Activated effector memory CD4-positive, alpha-beta T cell treated with anti-CD3 and anti-CD28 coated beads, Interleukin-2, amount 50 U/mL, for 16 hours (primary cell): ENCODE results near the gene EFNA1.
A peak's percentile ranks its signal among the peaks of the same experiment; 100 is the strongest.
"Not testable (repeated sequence)": the region's sequence is repeated elsewhere in the genome, so short reads cannot be mapped to it uniquely, and the experiment has no call there.

Experiments
- DNase-seq: peaks from one replicate; pipeline ENCODE4 v3.0.0-alpha.2; 2020

Gene EFNA1

DNA sequence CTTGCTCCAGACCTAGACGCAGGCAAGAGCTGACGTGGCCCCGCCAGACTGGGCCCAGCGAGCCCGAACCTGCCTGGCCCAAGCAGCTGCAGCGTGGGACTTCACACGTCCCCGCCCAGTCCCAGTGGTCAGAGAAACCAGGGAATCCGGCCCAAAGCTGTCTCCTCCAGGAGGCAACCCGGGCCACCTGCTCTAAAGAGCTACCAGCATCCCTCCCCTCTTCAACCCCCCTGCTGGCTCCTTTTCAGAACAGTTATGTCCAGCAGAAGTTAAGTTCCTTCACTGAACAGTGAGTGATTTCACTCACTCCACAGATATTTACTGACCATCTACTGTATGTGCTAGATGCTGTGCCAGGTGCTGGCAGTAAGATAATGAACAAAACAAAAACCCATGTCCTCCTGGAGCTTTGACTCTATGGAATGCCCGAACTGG lies 2.1 kb upstream of the EFNA1 start:
- DNase-seq = no peak

DNA sequence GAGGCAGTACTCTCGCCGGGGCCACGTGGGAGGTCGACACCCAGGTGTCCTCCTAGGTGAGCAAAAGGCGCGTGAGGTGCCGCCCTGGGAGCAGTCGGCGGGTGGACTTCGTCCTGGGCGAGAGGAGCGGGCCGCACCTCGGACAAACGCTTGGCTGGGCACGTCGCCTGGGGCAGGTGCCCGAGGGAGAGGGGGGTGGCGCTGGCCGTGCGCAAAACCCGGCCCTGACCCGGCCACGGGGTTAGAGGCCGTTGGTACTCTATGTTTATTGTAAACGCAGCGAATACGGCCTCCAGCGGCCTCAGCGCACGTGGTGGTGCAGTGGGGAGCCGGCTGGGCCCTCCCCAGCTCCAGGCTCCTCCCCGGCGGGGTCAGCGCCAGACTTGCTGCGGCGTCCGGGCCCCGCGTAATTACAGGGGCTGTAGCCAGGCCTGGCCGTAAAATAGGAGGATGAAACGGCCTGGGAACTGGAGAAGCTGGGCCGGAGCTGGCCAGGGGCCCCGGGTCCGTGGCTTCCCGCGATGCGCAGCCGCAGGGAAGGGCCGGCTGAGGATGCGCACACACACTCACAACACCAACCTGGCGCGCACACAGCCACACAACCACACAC lies 1.6 kb upstream of the EFNA1 start:
- DNase-seq = no peak

DNA sequence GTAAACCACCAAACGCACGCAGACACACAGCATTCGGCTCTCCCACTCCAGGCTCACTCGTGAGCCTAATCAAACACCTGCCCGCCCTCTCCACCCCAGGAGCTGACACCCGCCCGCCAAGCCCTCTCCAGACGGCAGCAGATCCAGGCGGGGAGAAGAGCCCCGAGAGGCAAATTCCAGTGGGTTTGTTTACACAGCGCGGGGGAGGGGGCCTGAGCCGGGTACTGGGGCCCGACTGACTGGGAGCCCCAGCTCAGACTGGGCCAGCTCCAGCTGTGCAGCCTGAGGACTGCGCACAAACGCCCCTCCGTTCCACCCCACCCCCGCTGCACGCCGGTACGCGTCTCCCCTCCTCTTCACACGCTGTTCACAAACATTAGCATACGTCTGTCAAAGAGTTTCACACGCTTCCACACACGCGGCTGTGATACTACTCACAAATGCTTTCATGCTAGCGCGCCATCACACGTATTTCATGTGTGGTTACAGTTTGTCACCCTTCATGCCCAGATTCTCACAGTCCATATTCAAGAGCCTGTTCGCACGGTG lies 1.0 kb upstream of the EFNA1 start:
- peak; percentile 71 for DNase-seq

DNA sequence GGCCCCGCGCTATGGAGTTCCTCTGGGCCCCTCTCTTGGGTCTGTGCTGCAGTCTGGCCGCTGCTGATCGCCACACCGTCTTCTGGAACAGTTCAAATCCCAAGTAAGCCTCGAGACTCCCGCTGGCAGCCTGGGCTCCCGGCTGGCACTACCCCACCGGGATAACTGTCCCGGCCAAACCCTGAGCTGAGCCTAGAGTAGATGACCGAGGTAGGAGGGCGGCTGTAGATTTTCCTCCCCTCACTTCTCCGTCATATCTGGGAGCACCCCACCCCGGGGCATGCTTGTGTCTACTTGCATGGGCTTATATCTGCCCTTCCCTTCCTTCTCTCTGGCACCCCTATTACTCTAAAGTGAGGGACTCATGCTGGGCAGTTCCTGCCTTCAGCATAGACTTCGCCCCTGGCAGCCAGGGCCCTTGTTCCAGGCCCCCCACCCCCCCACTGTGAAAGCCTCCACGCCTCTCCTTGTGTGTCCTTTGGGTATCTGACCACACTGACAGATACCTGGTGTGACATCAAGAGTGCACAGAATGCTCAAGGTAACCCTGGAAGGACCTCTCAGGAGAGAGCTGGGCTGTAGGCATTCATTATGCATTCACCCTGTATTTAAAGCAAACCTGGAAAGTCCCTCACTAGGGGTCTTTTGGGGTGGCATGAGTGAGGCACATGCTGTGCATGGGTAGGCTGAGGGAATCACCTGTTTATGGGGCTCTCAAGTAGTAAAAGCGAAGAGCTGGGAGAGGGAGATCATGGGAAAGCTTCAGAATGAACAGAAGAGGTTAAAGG lies 485 bp downstream of the EFNA1 start:
- no peak for DNase-seq

DNA sequence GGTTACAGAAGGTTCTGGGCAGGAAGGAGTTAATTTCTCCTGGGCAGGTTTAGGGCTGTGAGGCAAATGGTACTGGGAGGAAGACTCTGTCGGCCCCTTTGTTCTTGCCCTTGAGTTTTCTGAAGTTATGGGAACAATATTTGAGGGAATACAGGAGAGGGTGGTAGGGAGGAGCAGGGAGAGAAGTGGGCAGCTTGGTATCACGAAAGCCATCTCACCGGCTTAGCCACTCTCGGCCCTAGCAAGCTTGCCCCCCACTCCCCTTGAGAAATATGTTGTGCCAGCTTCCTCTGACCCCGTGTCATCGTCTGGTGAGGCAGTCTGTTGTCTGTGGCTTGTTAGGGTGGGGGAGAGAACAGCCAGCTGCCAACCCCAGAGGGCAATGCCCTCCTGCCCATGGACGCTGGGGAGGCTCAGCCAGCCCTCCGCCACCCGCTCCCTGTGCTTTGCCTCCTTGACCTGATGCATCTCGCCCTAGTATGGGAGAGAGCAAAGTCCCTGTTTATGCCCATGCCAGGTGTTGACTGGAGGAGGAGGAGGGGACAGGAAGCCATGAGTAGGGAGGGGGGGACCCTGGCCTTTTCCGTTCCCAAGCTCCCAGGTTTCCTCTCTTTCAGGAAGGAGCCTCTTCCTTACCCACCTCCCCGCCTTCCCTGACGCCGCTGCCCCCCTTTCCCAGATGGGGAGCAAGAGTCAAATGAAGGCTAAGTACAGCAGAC lies 1.2 kb downstream of the EFNA1 start:
- DNase-seq = no peak

DNA sequence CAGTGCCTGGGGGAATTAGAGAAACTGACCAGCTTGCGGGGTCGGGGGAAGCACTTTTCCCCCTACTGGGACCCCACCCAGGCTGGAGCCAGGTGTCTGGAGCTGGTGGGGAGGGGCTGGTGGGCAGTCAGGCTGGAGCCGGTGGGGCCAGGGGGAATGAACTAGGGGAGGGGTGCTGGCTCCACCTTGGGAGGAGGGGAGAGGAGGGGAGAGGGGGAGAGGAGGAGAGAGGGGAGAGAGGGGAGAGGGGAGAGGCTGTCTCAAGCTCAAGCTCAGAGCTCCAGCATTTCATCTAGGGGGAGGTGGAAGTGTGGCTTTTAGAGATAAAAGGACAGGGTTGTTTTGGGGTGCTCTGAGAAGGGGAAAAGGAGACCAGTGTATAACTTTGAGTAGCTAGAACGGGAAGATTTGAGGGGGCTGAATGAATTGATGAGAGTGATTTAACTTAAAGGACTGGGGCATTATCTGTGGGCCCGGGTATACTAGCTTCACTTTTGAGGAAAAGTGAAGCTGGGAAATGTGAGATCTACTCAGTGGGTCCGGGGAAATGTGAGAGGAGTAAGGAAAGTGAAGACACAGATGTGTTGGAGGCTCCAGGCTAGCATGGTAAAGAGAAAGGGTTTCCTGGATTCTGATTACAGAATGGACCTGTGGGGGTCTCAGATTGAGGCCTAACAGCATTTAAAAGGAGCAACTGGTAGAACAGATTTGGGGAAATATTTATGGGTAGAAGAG lies 2.8 kb downstream of the EFNA1 start:
- DNase-seq = no peak

DNA sequence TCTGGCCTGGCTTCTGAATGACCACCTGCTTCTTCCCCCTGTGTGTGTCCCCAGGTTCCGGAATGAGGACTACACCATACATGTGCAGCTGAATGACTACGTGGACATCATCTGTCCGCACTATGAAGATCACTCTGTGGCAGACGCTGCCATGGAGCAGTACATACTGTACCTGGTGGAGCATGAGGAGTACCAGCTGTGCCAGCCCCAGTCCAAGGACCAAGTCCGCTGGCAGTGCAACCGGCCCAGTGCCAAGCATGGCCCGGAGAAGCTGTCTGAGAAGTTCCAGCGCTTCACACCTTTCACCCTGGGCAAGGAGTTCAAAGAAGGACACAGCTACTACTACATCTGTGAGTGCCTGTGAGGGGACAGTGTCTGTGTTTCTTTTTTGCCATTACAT lies 3.6 kb downstream of the EFNA1 start:
- DNase-seq = no peak

DNA sequence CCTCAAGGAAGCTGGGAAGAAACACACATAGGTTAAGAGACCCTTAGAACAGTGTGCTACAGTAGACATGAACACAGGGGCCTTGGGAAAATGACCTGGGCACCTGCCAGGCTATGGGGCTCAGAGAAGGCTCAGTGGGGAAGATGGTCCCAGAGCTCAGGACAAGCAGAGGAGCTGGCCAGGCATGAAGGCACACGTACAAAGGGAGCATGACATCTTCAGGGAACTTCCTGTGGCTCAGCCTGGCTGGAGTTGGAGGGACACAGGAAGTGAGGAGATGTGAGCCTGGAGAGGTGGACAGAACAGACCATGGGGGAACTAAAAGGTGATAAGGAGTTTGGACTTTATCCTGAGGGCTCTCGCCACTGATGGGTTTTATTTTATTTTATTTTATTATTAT lies 4.2 kb downstream of the EFNA1 start:
- DNase-seq = no peak

DNA sequence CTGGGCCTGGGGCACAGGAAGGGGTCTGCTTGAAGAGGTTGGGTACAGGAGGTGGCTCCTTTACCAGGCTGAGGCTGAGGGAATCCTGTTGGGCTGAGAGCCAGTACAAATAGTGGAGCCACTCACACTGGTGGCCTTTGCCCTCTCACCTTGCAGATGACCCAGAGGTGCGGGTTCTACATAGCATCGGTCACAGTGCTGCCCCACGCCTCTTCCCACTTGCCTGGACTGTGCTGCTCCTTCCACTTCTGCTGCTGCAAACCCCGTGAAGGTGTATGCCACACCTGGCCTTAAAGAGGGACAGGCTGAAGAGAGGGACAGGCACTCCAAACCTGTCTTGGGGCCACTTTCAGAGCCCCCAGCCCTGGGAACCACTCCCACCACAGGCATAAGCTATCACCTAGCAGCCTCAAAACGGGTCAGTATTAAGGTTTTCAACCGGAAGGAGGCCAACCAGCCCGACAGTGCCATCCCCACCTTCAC lies 6.2 kb downstream of the EFNA1 start:
- no peak for DNase-seq

DNA sequence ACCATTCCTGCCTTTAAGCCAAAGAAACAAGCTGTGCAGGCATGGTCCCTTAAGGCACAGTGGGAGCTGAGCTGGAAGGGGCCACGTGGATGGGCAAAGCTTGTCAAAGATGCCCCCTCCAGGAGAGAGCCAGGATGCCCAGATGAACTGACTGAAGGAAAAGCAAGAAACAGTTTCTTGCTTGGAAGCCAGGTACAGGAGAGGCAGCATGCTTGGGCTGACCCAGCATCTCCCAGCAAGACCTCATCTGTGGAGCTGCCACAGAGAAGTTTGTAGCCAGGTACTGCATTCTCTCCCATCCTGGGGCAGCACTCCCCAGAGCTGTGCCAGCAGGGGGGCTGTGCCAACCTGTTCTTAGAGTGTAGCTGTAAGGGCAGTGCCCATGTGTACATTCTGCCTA lies 6.6 kb downstream of the EFNA1 start:
- DNase-seq = no peak

DNA sequence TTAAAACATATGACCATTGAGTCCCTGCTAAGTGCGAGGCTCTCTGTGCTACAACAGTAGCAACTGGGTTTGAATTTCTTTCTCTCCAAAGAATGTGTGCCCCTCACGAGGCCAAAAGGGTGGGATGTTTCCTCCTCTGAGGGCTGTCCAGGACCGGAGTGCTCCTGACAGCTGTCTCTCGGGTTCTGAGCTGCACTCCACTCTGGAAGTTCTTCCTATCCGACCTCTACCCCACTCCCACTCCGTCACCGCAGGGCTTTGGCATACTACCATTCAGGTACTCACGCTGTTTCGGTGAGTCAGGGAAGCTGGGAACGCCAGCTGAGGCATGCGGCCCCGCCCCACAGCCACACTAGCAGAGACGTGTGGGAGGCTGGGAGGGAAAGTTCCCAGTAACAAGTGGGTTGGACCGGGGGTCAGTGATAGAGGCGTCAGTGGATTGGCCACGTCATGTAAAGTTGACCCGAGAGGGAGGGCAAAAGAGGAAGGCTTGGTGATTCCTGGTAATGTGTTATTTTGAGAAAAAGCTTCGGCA lies 7.3 kb downstream of the EFNA1 start:
- peak; percentile 91 for DNase-seq

DNA sequence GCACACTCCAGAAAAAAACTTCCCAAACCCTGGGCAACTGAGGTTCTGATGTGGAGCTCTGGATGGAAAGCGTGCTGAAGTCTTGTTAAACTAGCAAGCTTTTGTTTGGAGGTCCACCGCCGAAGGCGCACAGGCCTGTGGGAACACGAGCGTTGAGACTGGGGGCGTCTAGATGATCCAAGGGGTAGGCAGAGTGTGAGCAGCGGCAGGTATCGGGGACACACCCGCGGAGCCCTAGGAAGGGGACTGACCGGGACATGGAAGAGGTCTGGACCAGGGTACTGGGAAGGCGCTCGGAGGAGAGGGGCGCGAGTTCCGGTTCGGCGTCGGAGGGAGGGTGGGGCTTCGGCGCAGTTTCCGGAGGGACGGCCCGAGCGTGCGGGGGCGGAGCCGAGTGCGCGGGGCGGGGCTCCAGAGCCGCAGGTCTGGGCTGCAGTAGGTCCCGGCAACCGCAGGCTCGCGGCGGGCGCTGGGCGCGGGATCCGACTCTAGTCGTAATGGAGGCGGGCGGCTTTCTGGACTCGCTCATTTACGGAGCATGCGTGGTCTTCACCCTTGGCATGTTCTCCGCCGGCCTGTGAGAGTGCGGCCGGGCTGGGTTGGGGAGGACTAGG lies 7.8 kb downstream of the EFNA1 start, which contains the start of gene SLC50A1:
SLC50A1 (plus strand) TSS at position 438 of the 614 bp plus-strand sequence; CDS start at position 498, 60 bp downstream.
- peak; percentile 97 for DNase-seq

DNA sequence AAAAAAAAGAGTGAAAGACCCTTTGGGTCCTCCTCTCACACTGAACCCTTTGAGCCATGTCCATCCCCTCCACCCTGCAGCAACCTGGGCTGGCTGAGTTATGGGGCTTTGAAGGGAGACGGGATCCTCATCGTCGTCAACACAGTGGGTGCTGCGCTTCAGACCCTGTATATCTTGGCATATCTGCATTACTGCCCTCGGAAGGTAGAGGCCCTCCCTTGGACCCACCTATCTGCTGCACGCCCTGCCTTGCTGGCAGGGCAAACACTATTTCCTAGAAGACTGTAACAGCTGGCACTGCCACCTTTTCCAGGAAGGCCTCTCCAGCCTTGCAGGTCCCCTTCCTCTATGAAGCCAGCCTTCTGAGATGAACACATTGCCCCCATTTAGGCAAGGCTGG lies 9.1 kb downstream of the EFNA1 start:
- no peak for DNase-seq

DNA sequence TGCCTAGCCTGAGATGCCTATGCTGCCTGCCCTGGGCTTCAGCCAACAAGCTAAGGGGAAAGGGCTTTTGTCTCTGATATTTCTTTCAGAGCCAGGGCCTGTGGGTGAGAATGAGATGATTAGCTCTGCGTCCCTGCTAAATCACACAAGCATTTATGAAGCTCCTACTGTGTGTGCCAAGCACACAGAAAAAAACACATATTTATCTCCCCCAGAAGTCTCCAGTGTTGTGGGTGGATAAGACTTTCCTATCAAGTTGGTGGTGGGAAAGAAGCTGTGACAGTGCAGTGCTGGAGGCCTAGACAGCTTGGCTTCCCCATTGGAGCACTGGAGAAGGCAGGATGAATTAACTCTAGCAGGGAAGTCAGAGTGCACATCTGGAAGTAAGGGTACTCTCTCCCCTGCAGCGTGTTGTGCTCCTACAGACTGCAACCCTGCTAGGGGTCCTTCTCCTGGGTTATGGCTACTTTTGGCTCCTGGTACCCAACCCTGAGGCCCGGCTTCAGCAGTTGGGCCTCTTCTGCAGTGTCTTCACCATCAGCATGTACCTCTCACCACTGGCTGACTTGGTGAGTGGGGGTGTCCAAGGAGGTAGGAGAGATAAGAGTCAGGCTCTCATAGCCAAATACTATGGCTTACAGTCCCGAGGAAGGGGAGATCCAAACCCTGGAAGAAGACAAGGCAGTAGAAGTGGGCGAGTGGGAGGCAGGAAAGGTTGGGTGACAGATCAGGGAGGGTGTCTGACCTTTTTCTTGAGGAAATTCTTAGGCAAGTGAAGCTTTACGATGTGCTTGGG lies 9.7 kb downstream of the EFNA1 start:
- DNase-seq = no peak

DNA sequence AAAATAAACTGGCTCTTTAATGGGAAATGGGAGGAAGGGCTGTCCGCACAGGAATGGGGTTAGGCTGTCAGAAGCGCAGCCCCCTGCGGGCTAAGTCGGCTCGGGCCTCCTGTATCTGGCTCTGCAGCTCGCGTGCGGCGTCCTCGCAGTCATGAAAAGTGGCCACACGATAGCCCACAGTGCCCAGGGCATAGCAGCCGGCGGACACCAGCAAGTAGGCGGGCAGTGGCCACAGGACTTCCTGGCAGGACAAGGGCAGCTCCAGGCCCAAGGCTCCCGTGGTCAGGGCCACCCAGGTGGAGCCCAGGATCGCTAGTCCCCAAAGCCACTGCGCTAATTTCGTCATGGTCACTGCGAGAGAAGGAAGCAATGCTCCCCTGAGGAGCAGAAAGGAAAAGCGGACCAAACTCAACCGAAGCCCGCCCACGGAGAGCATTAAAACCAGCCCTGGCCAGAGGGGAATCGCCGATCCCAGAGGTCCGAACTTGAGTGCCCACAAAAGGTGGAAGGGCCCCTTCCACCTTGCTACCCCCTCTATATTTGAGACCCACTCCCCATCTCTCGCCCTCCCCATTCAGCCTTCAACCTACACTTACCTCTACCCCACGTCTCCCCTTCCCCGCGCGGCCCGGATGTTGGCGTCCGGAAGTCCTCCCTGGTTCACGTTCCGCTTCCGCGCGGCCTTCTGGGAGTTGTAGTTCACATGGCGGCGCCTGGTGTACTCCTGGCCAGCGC lies 12.4 kb downstream of the EFNA1 start, which contains the start of gene DPM3:
DPM3 (minus strand) TSS at position 637 of the 735 bp plus-strand sequence; CDS start at position 346, 291 bp downstream.
- peak; percentile 96 for DNase-seq

DNA sequence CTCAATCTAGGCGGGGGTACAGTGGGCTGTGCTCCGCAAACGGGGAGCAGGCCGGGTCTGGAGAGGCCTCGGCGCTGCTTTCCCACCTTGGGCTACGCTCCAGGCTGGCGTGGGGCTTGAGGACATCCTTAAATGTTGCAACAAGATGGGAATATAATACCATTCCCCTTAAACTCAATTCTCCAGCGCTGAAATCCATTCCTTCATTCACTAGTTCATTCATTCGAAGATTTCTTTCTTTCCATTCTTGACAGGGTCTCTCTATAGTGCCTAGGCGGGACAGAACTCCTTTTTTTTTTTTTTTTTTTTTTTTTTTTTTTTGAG lies 12.9 kb downstream of the EFNA1 start:
- DNase-seq = no peak

DNA sequence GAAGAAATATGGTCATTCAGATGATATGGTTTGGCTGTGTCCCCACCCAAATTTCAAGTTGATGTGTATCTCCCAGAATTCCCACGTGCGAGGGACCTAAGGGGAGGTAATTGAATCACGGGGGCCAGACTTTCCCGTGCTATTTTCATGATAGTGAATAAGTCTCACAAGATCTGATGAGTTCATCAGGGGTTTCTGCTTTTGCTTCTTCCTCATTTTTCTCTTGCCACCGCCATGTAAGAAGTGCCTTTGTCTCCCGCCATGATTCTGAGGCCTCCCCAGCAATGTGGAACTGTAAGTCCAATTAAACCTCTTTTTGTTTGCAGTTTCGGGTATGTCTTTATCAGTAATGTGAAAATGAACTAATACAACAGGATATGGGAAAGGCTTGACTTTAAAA lies 14.1 kb downstream of the EFNA1 start:
- no peak for DNase-seq

DNA sequence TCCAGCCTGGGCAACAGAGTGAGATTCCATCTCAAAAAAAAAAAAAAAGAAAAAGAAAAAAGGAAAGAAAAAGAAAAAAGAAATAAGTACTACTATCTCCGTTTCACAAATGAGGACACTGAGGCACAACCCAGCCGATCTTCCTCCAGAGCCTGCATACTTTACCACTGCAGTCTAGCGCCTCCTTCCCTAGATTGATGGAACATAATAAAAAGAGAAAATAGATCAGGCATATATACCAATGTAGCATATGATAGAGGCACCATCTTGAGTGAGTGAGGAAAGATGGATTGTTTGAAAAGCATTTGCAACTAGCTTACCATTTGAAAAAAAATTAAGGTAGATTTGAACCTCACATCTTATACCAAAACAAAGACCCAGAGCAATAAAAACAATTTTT lies 17.8 kb downstream of the EFNA1 start:
- DNase-seq = no peak

DNA sequence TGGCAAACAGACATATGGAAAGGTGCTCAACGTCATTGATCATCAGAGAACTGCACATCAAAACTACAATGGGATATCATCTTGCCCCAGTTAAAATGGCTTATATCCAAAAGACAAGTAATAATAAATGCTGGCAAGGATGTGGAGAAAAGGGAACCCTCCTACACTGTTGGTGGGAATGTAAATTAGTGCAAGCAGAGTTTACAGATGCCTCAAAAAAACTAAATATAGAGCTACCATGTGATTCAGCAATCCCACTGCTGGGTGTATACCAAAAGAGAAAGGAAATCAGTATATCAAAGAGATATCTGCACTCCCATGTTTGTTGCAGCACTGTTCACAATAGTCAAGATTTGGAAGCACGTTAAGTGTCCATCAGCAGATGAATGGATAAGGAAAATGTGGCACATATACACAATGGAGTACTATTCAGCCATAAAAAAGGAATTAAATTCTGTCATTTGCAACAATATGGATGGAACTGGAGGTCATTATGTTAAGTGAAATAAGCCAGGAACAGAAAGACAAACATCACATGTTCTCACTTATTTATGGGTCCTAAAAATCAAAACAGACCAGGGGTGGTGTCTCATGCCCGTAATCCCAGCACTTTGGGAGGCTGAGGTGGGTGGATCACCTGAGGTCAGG lies 28.4 kb downstream of the EFNA1 start:
- not testable (repeated sequence) for DNase-seq

DNA sequence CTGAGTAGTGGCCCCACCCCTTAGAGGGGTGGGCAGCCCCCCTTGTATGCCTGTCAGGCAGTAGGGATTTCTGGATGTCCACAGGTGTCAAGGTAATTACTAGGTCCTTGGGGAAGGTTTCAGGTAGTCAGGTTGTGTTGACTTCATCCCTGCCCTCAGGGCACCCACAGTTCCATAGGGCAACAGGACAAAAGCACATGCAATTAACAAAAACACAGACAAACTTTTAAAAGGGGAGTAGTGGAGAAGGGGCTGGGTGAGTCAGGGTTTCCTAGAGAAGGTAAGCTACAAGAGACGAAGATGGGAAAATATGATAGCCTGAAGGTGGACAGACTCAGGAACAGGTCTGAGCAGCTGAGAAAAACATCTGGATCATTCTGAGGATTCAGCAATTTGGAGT lies 31.3 kb downstream of the EFNA1 start:
- DNase-seq = no peak
